ENCODE measurements around the gene EIF5B. TPM values are rescaled to one million over a fixed set of nuclear protein-coding genes. Genes with fewer than 3 reads are reported as not detected.
A peak's percentile ranks its signal among the peaks of the same experiment; 100 is the strongest.

Gene EIF5B
- total RNA-seq, 2 donors from 2014 or later: 22.7 to 44.1 TPM

DNA sequence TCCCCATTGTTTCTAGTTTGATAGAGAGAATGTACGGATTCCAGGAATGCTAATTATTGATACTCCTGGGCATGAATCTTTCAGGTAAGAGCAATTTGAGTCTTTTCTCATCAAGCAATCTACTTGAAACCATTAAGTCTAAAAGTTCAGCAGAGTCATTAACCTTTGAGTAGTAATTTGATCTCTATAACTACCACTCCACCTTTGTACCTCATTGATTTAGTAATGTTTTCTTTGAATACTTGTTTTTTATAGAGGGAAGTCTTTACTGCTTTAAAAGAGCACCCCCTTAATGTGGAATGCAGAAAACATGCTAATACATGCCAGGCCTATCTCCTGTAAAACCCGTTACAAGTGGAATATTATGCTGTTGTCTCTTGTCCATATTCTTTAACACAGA lies 45.0 kb downstream of the EIF5B start:
- H3K4me3 ChIP-seq: no peak overlapping the region
- peaks cover 27% of the 10 kb centered on the region for H3K36me3 ChIP-seq
- H3K27me3 ChIP-seq (replicated peaks; ENCODE audit: insufficient read depth): no peaks in the 10 kb centered on the region
- no peak for ATAC-seq (ENCODE audit: insufficient number of reproducible peaks, low FRiP score, low read depth)
- no peak overlapping the region for H3K27ac ChIP-seq
- no peaks in the 10 kb centered on the region for H3K9me3 ChIP-seq
- DNase-seq (ENCODE audit: low spot score): no peak
- TF ChIP-seq, protein P1, sequence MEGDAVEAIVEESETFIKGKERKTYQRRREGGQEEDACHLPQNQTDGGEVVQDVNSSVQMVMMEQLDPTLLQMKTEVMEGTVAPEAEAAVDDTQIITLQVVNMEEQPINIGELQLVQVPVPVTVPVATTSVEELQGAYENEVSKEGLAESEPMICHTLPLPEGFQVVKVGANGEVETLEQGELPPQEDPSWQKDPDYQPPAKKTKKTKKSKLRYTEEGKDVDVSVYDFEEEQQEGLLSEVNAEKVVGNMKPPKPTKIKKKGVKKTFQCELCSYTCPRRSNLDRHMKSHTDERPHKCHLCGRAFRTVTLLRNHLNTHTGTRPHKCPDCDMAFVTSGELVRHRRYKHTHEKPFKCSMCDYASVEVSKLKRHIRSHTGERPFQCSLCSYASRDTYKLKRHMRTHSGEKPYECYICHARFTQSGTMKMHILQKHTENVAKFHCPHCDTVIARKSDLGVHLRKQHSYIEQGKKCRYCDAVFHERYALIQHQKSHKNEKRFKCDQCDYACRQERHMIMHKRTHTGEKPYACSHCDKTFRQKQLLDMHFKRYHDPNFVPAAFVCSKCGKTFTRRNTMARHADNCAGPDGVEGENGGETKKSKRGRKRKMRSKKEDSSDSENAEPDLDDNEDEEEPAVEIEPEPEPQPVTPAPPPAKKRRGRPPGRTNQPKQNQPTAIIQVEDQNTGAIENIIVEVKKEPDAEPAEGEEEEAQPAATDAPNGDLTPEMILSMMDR (IDR thresholded peaks at IDR 0.05): no peak
- H3K4me1 ChIP-seq (ENCODE audit: control insufficient read depth in 1 of 2, low read depth in 2 of 2): no peaks in the 10 kb centered on the region

GRCh38 chr2:99386011-99386410 lies 48.8 kb downstream of the EIF5B start:
- Histone ChIP-seq H3K4me3 (no peak overlapping the region), H3K9me3 (no peaks in the 10 kb centered on the region), H3K27ac (no peak overlapping the region), H3K27me3 (replicated peaks; ENCODE audit: insufficient read depth) (no peaks in the 10 kb centered on the region), H3K4me1 (ENCODE audit: control insufficient read depth in 1 of 2, low read depth in 2 of 2) (peaks cover 11 to 13% of the 10 kb centered on the region in 2 donors), H3K36me3 (peaks cover 18% of the 10 kb centered on the region)
- TF ChIP-seq, protein P1 (IDR thresholded peaks at IDR 0.05): no peak
- DNase-seq (ENCODE audit: low spot score) (no peak), ATAC-seq (ENCODE audit: insufficient number of reproducible peaks, low FRiP score, low read depth) (no peak)

- Histone ChIP-seq H3K27me3 (replicated peaks; ENCODE audit: insufficient read depth) (no peaks in the 10 kb centered on the region), H3K4me3 (no peak overlapping the region), H3K9me3 (no peaks in the 10 kb centered on the region), H3K36me3 (peaks cover 15% of the 10 kb centered on the region), H3K27ac (peak overlapping the region; percentile 19 to 67), H3K4me1 (ENCODE audit: control insufficient read depth in 1 of 2, low read depth in 2 of 2) (peaks cover 11 to 13% of the 10 kb centered on the region in 2 donors)
- ATAC-seq (ENCODE audit: insufficient number of reproducible peaks, low FRiP score, low read depth) (no peak), DNase-seq (ENCODE audit: low spot score) (no peak)
- TF ChIP-seq, protein P1 (IDR thresholded peaks at IDR 0.05): no peak
These were observed 51.7 kb downstream of the EIF5B start for GRCh38 chr2:99388892-99389291.

GRCh38 chr2:99389371-99389770 lies 52.2 kb downstream of the EIF5B start:
- TF ChIP-seq, protein P1 (IDR thresholded peaks at IDR 0.05): no peak
- peak overlapping the region; percentile 19 to 67 for H3K27ac ChIP-seq
- peak; percentile 82 for ATAC-seq (ENCODE audit: insufficient number of reproducible peaks, low FRiP score, low read depth)
- H3K27me3 ChIP-seq (replicated peaks; ENCODE audit: insufficient read depth): no peaks in the 10 kb centered on the region
- H3K9me3 ChIP-seq: no peaks in the 10 kb centered on the region
- no peak for DNase-seq (ENCODE audit: low spot score)
- peaks cover 11 to 13% of the 10 kb centered on the region in 2 donors for H3K4me1 ChIP-seq (ENCODE audit: control insufficient read depth in 1 of 2, low read depth in 2 of 2)
- H3K4me3 ChIP-seq: no peak overlapping the region
- H3K36me3 ChIP-seq: peaks cover 16% of the 10 kb centered on the region

DNA sequence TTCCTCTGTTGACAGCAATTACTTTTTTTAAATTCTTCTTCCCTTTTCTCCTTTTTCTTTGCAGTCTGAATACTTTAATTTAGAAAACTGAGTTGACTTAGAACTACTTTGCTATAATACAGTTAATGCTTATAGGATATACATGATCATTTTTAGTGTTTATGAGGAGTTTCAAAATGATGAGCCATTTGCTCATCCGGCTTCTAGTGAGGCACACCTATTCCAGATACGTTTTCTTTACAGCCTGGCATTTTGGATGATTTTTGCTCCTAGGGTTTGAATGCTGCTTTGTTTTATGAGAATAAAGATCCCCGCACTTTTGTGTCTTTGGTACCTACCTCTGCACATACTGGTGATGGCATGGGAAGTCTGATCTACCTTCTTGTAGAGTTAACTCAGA lies 52.8 kb downstream of the EIF5B start:
- H3K4me1 ChIP-seq (ENCODE audit: control insufficient read depth in 1 of 2, low read depth in 2 of 2): peaks cover 11 to 13% of the 10 kb centered on the region in 2 donors
- H3K9me3 ChIP-seq: no peaks in the 10 kb centered on the region
- peak overlapping the region; percentile 7 to 67 for H3K27ac ChIP-seq
- DNase-seq (ENCODE audit: low spot score) (no peak), ATAC-seq (ENCODE audit: insufficient number of reproducible peaks, low FRiP score, low read depth) (no peak)
- no peaks in the 10 kb centered on the region for H3K27me3 ChIP-seq (replicated peaks; ENCODE audit: insufficient read depth)
- TF ChIP-seq, protein P1 (IDR thresholded peaks at IDR 0.05): no peak
- H3K4me3 ChIP-seq: no peak overlapping the region
- H3K36me3 ChIP-seq: peaks cover 18% of the 10 kb centered on the region

Measured in thoracic aorta (tissue), 2 donors.